WTC11 (cell line): ENCODE data around the gene RNPS1. TPM values are rescaled to one million over a fixed set of nuclear protein-coding genes. Genes with fewer than 3 reads are reported as not detected.
A peak's percentile ranks its signal among the peaks of the same experiment; 100 is the strongest.

ENCODE experiments used
- ATAC-seq: fragments of 200-7000 bp; cut with Tn5 transposase; 2 replicates; pipeline ENCODE4 v1.10.0; 2021; ENCODE audit warnings: mild to moderate bottlenecking, moderate library complexity
- CTCF ChIA-PET: fragments of 300-600 bp; sonication (Branson Sonifier 250); formaldehyde crosslinking; loops from one replicate; lab custom pipeline; 2021; ENCODE audit warnings: antibody characterized with exemption; lab: Charles Lee
- POLR2A ChIA-PET: fragments of 350-600 bp; sonication (Branson Sonifier 250); formaldehyde crosslinking; loops from one replicate; lab custom pipeline; 2021; ENCODE audit warnings: antibody characterized with exemption; lab: Charles Lee
- DNase-seq: peaks from one replicate; pipeline ENCODE4 v3.0.0; 2021; ENCODE audit warnings: low spot score
- H3K27ac Mint-ChIP-seq: 2 replicates; pipeline ENCODE4 v1.8.0; 2021; ENCODE audit warnings: mixed read lengths
- H3K27me3 Mint-ChIP-seq: 2 replicates; pipeline ENCODE4 v1.8.0; 2021; ENCODE audit warnings: low read depth, mild to moderate bottlenecking, moderate library complexity, mixed read lengths
- H3K36me3 Mint-ChIP-seq: 2 replicates; pipeline ENCODE4 v1.8.0; 2021; ENCODE audit warnings: mixed read lengths
- H3K4me1 Mint-ChIP-seq: 2 replicates; pipeline ENCODE4 v1.8.0; 2022; ENCODE audit warnings: mixed read lengths
- H3K4me3 Mint-ChIP-seq: 2 replicates; pipeline ENCODE4 v1.8.0; 2021; ENCODE audit warnings: mild to moderate bottlenecking, moderate library complexity, mixed read lengths
- H3K9me3 Mint-ChIP-seq: 2 replicates; pipeline ENCODE4 v1.8.0; 2021; ENCODE audit warnings: mixed read lengths
- CBFB ChIP-seq: sonication (generic); formaldehyde crosslinking; IDR thresholded peaks from 2 replicates; pipeline ENCODE4 v1.8.1; 2022; ENCODE audit warnings: mild to moderate bottlenecking, low read depth, missing genetic modification reagents
- CDX4 ChIP-seq: fragments of 250-450 bp; sonication (Bioruptor Pico); IDR thresholded peaks from 2 replicates; pipeline ENCODE4 v1.9.0; 2021; ENCODE audit warnings: moderate library complexity, mild to moderate bottlenecking, inconsistent platforms, borderline replicate concordance
- E2F4 ChIP-seq: sonication (generic); formaldehyde crosslinking; IDR thresholded peaks from 2 replicates; pipeline ENCODE4 v1.8.1; 2022; ENCODE audit warnings: low read depth, mild to moderate bottlenecking, moderate library complexity, missing genetic modification reagents, borderline replicate concordance
- E2F5 ChIP-seq: sonication (generic); formaldehyde crosslinking; IDR thresholded peaks from 2 replicates; pipeline ENCODE4 v1.8.1; 2022; ENCODE audit warnings: mild to moderate bottlenecking, moderate library complexity, missing genetic modification reagents
- ERG ChIP-seq: fragments of 250-450 bp; sonication (Bioruptor Pico); IDR thresholded peaks from 2 replicates; pipeline ENCODE4 v1.8.0; 2021; ENCODE audit warnings: mild to moderate bottlenecking
- FOXJ3 ChIP-seq: sonication (generic); formaldehyde crosslinking; IDR thresholded peaks from 2 replicates; pipeline ENCODE4 v1.9.0; 2021; ENCODE audit warnings: missing genetic modification reagents, mild to moderate bottlenecking, borderline replicate concordance
- GRHL2 ChIP-seq: fragments of 250-450 bp; sonication (Bioruptor Pico); IDR thresholded peaks from 2 replicates; pipeline ENCODE4 v1.8.0; 2022; ENCODE audit warnings: mild to moderate bottlenecking, moderate library complexity; ENCODE audit not compliant: insufficient replicate concordance, severe bottlenecking
- HMGA2 ChIP-seq: fragments of 250-450 bp; sonication (Bioruptor Pico); IDR thresholded peaks from 2 replicates; pipeline ENCODE4 v1.4.0; 2021; ENCODE audit warnings: mild to moderate bottlenecking, moderate library complexity
- HMGXB4 ChIP-seq: sonication (generic); formaldehyde crosslinking; IDR thresholded peaks from 2 replicates; pipeline ENCODE4 v1.8.1; 2023; ENCODE audit warnings: mild to moderate bottlenecking, moderate library complexity, missing genetic modification reagents
- MAX ChIP-seq: sonication (generic); formaldehyde crosslinking; IDR thresholded peaks from 2 replicates; pipeline ENCODE4 v1.8.0; 2022; ENCODE audit warnings: mild to moderate bottlenecking, missing genetic modification reagents
- MYBL2 ChIP-seq: sonication (generic); formaldehyde crosslinking; IDR thresholded peaks from 2 replicates; pipeline ENCODE4 v1.8.1; 2023; ENCODE audit warnings: mild to moderate bottlenecking, moderate library complexity, missing genetic modification reagents
- NFE2L1 ChIP-seq: sonication (generic); formaldehyde crosslinking; IDR thresholded peaks from 2 replicates; pipeline ENCODE4 v1.8.1; 2023; ENCODE audit warnings: missing genetic modification reagents
- PRRX2 ChIP-seq: fragments of 250-450 bp; sonication (Bioruptor Pico); IDR thresholded peaks from 2 replicates; pipeline ENCODE4 v1.8.0; 2021; ENCODE audit warnings: mild to moderate bottlenecking
- SP1 ChIP-seq: sonication (generic); formaldehyde crosslinking; conservative IDR thresholded peaks from 2 replicates; pipeline ENCODE4 v1.8.1; 2022; ENCODE audit warnings: missing genetic modification reagents
- STAT6 ChIP-seq: sonication (generic); formaldehyde crosslinking; conservative IDR thresholded peaks from 2 replicates; pipeline ENCODE4 v1.8.1; 2023; ENCODE audit warnings: mild to moderate bottlenecking, low read depth, missing genetic modification reagents, moderate library complexity
- TCF7 ChIP-seq: sonication (generic); formaldehyde crosslinking; IDR thresholded peaks from 2 replicates; pipeline ENCODE4 v1.8.0; 2022; ENCODE audit warnings: mild to moderate bottlenecking, low read depth, missing genetic modification reagents, moderate library complexity
- USF2 ChIP-seq: sonication (generic); formaldehyde crosslinking; IDR thresholded peaks from 2 replicates; pipeline ENCODE4 v1.8.1; 2023; ENCODE audit warnings: mild to moderate bottlenecking, missing genetic modification reagents, moderate library complexity
- ZBTB21 ChIP-seq: sonication (generic); formaldehyde crosslinking; IDR thresholded peaks from 2 replicates; pipeline ENCODE4 v1.8.1; 2023; ENCODE audit warnings: mild to moderate bottlenecking, missing genetic modification reagents, borderline replicate concordance
- ZNF263 ChIP-seq: sonication (generic); formaldehyde crosslinking; IDR thresholded peaks from 2 replicates; pipeline ENCODE4 v1.8.1; 2022; ENCODE audit warnings: low read depth, mild to moderate bottlenecking, moderate library complexity, missing genetic modification reagents
- ZNF396 ChIP-seq: fragments of 250-450 bp; sonication (Bioruptor Pico); IDR thresholded peaks from 2 replicates; pipeline ENCODE4 v1.8.0; 2021; ENCODE audit warnings: mild to moderate bottlenecking, moderate library complexity, borderline replicate concordance
- ZNF425 ChIP-seq: fragments of 250-450 bp; sonication (Bioruptor Pico); conservative IDR thresholded peaks from 2 replicates; pipeline ENCODE4 v1.9.0; 2021; ENCODE audit warnings: mild to moderate bottlenecking
- total RNA-seq: library from RNA; stranded (reverse); gene quantifications from 3 replicates; pipeline ENCODE4 v1.2.3, GENCODE V29; 2021

The RNPS1 gene
- total RNA-seq, 1 experiment from 2014 or later: 331 TPM

GRCh38 chr16:2267913-2268666 is at the start of gene RNPS1 (continued):
- TF ChIP-seq HMGXB4 (peak; percentile 78; the same call in 1 of the 2 replicates), FOXJ3 (CRISPR knock-in tag) (no peak), ERG (CRISPR knock-in tag) (no peak), ZNF263 (no peak), PRRX2 (CRISPR knock-in tag) (no peak), CBFB (CRISPR knock-in tag) (no peak; the same call in 1 of the 2 replicates), NFE2L1 (CRISPR knock-in tag) (peak; percentile 45; the same call in 1 of the 2 replicates), TCF7 (CRISPR knock-in tag) (no peak), SP1 (CRISPR knock-in tag) (peak; percentile 97), E2F4 (peak; percentile 97), MAX (peak; percentile 97), HMGA2 (0 out of 2 replicates have a peak, but pooled peaks have one; percentile 27), MYBL2 (CRISPR knock-in tag) (peak; percentile 93), ZNF425 (CRISPR knock-in tag) (no peak), ZNF396 (CRISPR knock-in tag) (no peak)

GRCh38 chr16:2317231-2318020 is 49.5 kb upstream of the RNPS1 start:
- Mint-ChIP-seq H3K9me3 (no peaks in the 10 kb centered on the region), H3K4me1 (peaks cover 3% of the 10 kb centered on the region; the same call in 1 of the 2 replicates), H3K4me3 (no peak overlapping the region), H3K27ac (no peak overlapping the region), H3K36me3 (no peaks in the 10 kb centered on the region), H3K27me3 (no peaks in the 10 kb centered on the region)
- no peak for ATAC-seq
- ChIA-PET CTCF (interaction anchor here (1.2 kb wide), 1 partner anchor 10 kb away, joined by 3 read pairs; no protein-coding TSS in a partner anchor), POLR2A (interaction anchor here (0.6 kb wide), 1 partner anchor 468 kb away, joined by 3 read pairs; no protein-coding TSS in a partner anchor)
- DNase-seq: no peak
- TF ChIP-seq GRHL2: no peak
- TF ChIP-seq CDX4 (CRISPR knock-in tag): no peak
- TF ChIP-seq STAT6 (CRISPR knock-in tag): no peak
- no peak for TF ChIP-seq HMGA2
- no peak for TF ChIP-seq USF2 (CRISPR knock-in tag)
- TF ChIP-seq E2F5 (CRISPR knock-in tag): no peak
- no peak for TF ChIP-seq ZBTB21 (CRISPR knock-in tag)
